K562 (cell line): ENCODE data around the gene EME2.

ENCODE experiments used
- CEBPB ChIP-seq: fragments of 450-650 bp; IDR thresholded peaks from 2 replicates; pipeline ENCODE4 v1.6.1; 2016; ENCODE audit warnings: missing genetic modification characterization, missing compliant biosample characterization
- ELF1 ChIP-seq: fragments of 200-800 bp; sonication (Bioruptor generic); IDR thresholded peaks from 2 replicates; pipeline ENCODE4 v1.6.1; 2016; ENCODE audit warnings: missing genetic modification characterization, missing compliant biosample characterization
- NR1H2 ChIP-seq: sonication (generic); formaldehyde crosslinking; IDR thresholded peaks from 2 replicates; pipeline ENCODE4 v1.4.0; 2020; ENCODE audit warnings: mild to moderate bottlenecking, missing genetic modification reagents
- NRF1 ChIP-seq, 2 experiments: fragments of 450-650 bp; IDR thresholded peaks in 1 of 2; conservative IDR thresholded peaks in 1 of 2; 2 replicates each; pipeline ENCODE4 v1.6.1; 2014; ENCODE audit warnings: mild to moderate bottlenecking in 2 of 2
- TF ChIP-seq, protein P1 (sequence below): sonication (generic); formaldehyde crosslinking; IDR thresholded peaks from 2 replicates; pipeline ENCODE4 v1.8.0; 2023; ENCODE audit warnings: mild to moderate bottlenecking, missing genetic modification reagents
- TF ChIP-seq, protein P2 (sequence below), 3 experiments: IDR thresholded peaks in 2 of 3; conservative IDR thresholded peaks in 1 of 3; 2 replicates each; pipeline ENCODE4 v1.5.1; 2011 to 2012; ENCODE audit warnings: low read length in 3 of 3, mild to moderate bottlenecking in 3 of 3, control low read depth in 2 of 3, improper control_type of control experiment in 1 of 3, inconsistent platforms in 1 of 3, low read depth in 1 of 3, mixed read lengths in 1 of 3, moderate library complexity in 1 of 3; ENCODE audit not compliant: insufficient read depth in 2 of 3
- TF ChIP-seq, protein P3 (sequence below), 2 experiments: fragments of 450-650 bp in 1 of 2; IDR thresholded peaks; 2 replicates each; pipeline ENCODE4 v1.6.1; 2011 to 2017; ENCODE audit warnings: low read depth in 2 of 2, antibody characterized with exemption in 1 of 2, borderline replicate concordance in 1 of 2, low read length in 1 of 2, mild to moderate bottlenecking in 1 of 2, mixed read lengths in 1 of 2; ENCODE audit not compliant: control insufficient read depth in 1 of 2

DNA sequence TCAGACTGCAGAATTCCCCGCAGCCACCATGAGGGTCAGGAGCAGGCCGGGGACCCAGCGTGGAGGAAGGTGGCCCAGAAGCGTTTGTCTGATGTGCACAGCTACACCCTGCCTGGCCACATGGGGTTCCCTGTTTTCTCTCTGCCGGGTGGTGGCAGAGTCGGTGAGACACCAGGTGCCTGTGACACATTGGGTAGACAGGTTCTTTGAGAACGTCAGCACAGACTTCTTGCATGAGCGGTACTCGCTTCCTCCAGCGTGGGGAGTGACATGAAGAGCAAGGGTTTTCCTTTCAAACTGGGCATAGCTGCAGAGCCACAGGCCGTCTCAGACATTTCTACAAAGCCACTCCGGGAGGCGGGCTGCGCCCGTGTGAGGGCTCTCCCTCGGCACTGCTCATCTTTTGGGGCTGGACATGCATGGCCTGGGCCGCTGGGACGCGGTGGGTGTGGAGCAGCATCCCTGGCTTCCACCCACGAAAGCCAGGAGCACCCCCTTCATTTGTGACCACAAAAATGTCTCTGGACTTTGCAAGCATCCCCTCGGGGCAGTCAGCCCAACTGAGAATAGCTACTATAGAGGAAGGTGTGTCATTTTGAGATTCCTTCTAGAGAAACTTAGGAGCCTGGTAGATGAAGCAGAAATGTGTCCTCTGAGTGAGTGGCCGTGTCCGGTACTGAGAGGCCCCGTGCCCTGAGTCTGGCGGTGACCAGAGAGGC, 27.3 kb upstream of the EME2 start:
- no peak for TF ChIP-seq NR1H2 (CRISPR knock-in tag)
- TF ChIP-seq, protein P1, sequence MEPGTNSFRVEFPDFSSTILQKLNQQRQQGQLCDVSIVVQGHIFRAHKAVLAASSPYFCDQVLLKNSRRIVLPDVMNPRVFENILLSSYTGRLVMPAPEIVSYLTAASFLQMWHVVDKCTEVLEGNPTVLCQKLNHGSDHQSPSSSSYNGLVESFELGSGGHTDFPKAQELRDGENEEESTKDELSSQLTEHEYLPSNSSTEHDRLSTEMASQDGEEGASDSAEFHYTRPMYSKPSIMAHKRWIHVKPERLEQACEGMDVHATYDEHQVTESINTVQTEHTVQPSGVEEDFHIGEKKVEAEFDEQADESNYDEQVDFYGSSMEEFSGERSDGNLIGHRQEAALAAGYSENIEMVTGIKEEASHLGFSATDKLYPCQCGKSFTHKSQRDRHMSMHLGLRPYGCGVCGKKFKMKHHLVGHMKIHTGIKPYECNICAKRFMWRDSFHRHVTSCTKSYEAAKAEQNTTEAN (CRISPR knock-in tag): no peak
- TF ChIP-seq, protein P2, sequence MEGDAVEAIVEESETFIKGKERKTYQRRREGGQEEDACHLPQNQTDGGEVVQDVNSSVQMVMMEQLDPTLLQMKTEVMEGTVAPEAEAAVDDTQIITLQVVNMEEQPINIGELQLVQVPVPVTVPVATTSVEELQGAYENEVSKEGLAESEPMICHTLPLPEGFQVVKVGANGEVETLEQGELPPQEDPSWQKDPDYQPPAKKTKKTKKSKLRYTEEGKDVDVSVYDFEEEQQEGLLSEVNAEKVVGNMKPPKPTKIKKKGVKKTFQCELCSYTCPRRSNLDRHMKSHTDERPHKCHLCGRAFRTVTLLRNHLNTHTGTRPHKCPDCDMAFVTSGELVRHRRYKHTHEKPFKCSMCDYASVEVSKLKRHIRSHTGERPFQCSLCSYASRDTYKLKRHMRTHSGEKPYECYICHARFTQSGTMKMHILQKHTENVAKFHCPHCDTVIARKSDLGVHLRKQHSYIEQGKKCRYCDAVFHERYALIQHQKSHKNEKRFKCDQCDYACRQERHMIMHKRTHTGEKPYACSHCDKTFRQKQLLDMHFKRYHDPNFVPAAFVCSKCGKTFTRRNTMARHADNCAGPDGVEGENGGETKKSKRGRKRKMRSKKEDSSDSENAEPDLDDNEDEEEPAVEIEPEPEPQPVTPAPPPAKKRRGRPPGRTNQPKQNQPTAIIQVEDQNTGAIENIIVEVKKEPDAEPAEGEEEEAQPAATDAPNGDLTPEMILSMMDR (IDR thresholded peaks at IDR 0.05 in 2 of 3, conservative IDR thresholded peaks at IDR 0.05 in 1 of 3; ENCODE audit: insufficient read depth in 2 of 3, low read depth in 1 of 3, low read length in 3 of 3): no peak
- TF ChIP-seq, protein P3, sequence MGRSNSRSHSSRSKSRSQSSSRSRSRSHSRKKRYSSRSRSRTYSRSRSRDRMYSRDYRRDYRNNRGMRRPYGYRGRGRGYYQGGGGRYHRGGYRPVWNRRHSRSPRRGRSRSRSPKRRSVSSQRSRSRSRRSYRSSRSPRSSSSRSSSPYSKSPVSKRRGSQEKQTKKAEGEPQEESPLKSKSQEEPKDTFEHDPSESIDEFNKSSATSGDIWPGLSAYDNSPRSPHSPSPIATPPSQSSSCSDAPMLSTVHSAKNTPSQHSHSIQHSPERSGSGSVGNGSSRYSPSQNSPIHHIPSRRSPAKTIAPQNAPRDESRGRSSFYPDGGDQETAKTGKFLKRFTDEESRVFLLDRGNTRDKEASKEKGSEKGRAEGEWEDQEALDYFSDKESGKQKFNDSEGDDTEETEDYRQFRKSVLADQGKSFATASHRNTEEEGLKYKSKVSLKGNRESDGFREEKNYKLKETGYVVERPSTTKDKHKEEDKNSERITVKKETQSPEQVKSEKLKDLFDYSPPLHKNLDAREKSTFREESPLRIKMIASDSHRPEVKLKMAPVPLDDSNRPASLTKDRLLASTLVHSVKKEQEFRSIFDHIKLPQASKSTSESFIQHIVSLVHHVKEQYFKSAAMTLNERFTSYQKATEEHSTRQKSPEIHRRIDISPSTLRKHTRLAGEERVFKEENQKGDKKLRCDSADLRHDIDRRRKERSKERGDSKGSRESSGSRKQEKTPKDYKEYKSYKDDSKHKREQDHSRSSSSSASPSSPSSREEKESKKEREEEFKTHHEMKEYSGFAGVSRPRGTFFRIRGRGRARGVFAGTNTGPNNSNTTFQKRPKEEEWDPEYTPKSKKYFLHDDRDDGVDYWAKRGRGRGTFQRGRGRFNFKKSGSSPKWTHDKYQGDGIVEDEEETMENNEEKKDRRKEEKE (IDR thresholded peaks at IDR 0.05; ENCODE audit: borderline replicate concordance in 1 of 2, control insufficient read depth in 1 of 2, low read depth in 2 of 2, low read length in 1 of 2): no peak
- TF ChIP-seq ELF1 (tag): no peak
- TF ChIP-seq NRF1 (conservative IDR thresholded peaks at IDR 0.05 in 1 of 2, IDR thresholded peaks at IDR 0.05 in 1 of 2): no peak
- TF ChIP-seq CEBPB (tag): no peak
